ENCODE results near the gene CTBP2.

CTBP2 gene

GRCh38 chr10:125120053-125120710 lies 40.2 kb downstream of the CTBP2 start:
- no peak for DNase-seq

GRCh38 chr10:125118701-125119100 lies 41.7 kb downstream of the CTBP2 start:
- no peak for DNase-seq

GRCh38 chr10:125118011-125118611 lies 42.3 kb downstream of the CTBP2 start:
- DNase-seq, result no peak

- no peak for DNase-seq
Measured at GRCh38 chr10:125116652-125117310, 43.6 kb downstream of the CTBP2 start.

- DNase-seq, result no peak
Measured at GRCh38 chr10:125116041-125116649, 44.2 kb downstream of the CTBP2 start.

- no peak for DNase-seq
Measured at GRCh38 chr10:125115409-125115808, 45.0 kb downstream of the CTBP2 start.

GRCh38 chr10:125114761-125115391 lies 45.5 kb downstream of the CTBP2 start:
- DNase-seq, result no peak

- no peak for DNase-seq
Measured at GRCh38 chr10:125113691-125114371, 46.5 kb downstream of the CTBP2 start.

GRCh38 chr10:125112697-125113494 lies 47.5 kb downstream of the CTBP2 start:
- DNase-seq, result no peak

- no peak for DNase-seq
Measured at GRCh38 chr10:125111118-125111727, 49.1 kb downstream of the CTBP2 start.

GRCh38 chr10:125107965-125108580 lies 52.3 kb downstream of the CTBP2 start:
- DNase-seq, result no peak

- no peak for DNase-seq
Measured at GRCh38 chr10:125107166-125107949, 53.0 kb downstream of the CTBP2 start.

- no peak for DNase-seq
Measured at GRCh38 chr10:125106586-125106985, 53.8 kb downstream of the CTBP2 start.

- no peak for DNase-seq
Measured at GRCh38 chr10:125105706-125106255, 54.6 kb downstream of the CTBP2 start.

- no peak for DNase-seq
Measured at GRCh38 chr10:125105155-125105554, 55.2 kb downstream of the CTBP2 start.

GRCh38 chr10:125104559-125104958 lies 55.8 kb downstream of the CTBP2 start:
- DNase-seq, result no peak

GRCh38 chr10:125103924-125104323 lies 56.4 kb downstream of the CTBP2 start:
- DNase-seq, result no peak

GRCh38 chr10:125103466-125103865 lies 56.9 kb downstream of the CTBP2 start:
- DNase-seq, result no peak

GRCh38 chr10:125102821-125103220 lies 57.5 kb downstream of the CTBP2 start:
- DNase-seq, result no peak

- DNase-seq, result no peak
Measured at GRCh38 chr10:125102246-125102645, 58.1 kb downstream of the CTBP2 start.
